Measurements from ENCODE around the gene PRAMEF1. TPM values are rescaled to one million over a fixed set of nuclear protein-coding genes. Genes with fewer than 3 reads are reported as not detected.
"Not testable (repeated sequence)": the region's sequence is repeated elsewhere in the genome, so short reads cannot be mapped to it uniquely, and the experiment has no call there.

Gene PRAMEF1
- polyA plus RNA-seq, 1 donor from 2014 or later: not detected

GRCh38 chr1:12810691-12811408 lies 19.7 kb downstream of the PRAMEF1 start:
- no peak overlapping the region for H3K27ac Mint-ChIP-seq
- H3K27me3 Mint-ChIP-seq: peaks cover 8% of the 10 kb centered on the region
- H3K9me3 Mint-ChIP-seq: peaks cover 2 to 7% (median 4%) of the 10 kb centered on the region in 3 donors
- H3K4me3 Mint-ChIP-seq: no peak overlapping the region
- no peaks in the 10 kb centered on the region for H3K36me3 Mint-ChIP-seq
- H3K4me1 Mint-ChIP-seq: peaks cover 0 to 4% (median 0%) of the 10 kb centered on the region in 3 donors

- Mint-ChIP-seq H3K4me1 (peaks cover 0 to 4% (median 0%) of the 10 kb centered on the region in 3 donors), H3K4me3 (no peak overlapping the region), H3K27ac (no peak overlapping the region), H3K9me3 (peaks cover under 1 to 7% (median 4%) of the 10 kb centered on the region in 3 donors), H3K27me3 (peaks cover 7% of the 10 kb centered on the region), H3K36me3 (no peaks in the 10 kb centered on the region)
These were observed 20.2 kb downstream of the PRAMEF1 start for GRCh38 chr1:12811409-12811784.

- H3K9me3 Mint-ChIP-seq, H3K4me1 Mint-ChIP-seq, H3K4me3 Mint-ChIP-seq, H3K27me3 Mint-ChIP-seq, H3K27ac Mint-ChIP-seq, H3K36me3 Mint-ChIP-seq: not testable (repeated sequence)
These were observed 27.9 kb downstream of the PRAMEF1 start for GRCh38 chr1:12819061-12819460.

- not testable (repeated sequence) for H3K27ac Mint-ChIP-seq, H3K27me3 Mint-ChIP-seq, H3K4me3 Mint-ChIP-seq, H3K4me1 Mint-ChIP-seq, H3K36me3 Mint-ChIP-seq, H3K9me3 Mint-ChIP-seq
These were observed 40.1 kb downstream of the PRAMEF1 start, which contains the start of gene PRAMEF11 for GRCh38 chr1:12831310-12831709. TSS of gene PRAMEF11 (minus strand) at chr1:12831410. CDS start at chr1:12828789, 2,621 bp downstream.

GRCh38 chr1:12833251-12833650 lies 42.1 kb downstream of the PRAMEF1 start:
- not testable (repeated sequence) for H3K4me1 Mint-ChIP-seq, H3K27ac Mint-ChIP-seq, H3K9me3 Mint-ChIP-seq, H3K27me3 Mint-ChIP-seq, H3K4me3 Mint-ChIP-seq, H3K36me3 Mint-ChIP-seq

Other genes starting within 250 kb of the PRAMEF1 start
- gene DHRS3, start 173.2 kb upstream of the PRAMEF1 start, polyA plus RNA-seq: 1.5 TPM
- not detected for gene AADACL4, start 147.3 kb upstream of the PRAMEF1 start, polyA plus RNA-seq
- not detected for gene AADACL3, start 75.3 kb upstream of the PRAMEF1 start, polyA plus RNA-seq
- gene CFAP107, start 45.2 kb upstream of the PRAMEF1 start, polyA plus RNA-seq: not detected
- not detected for gene PRAMEF12, start 17.7 kb upstream of the PRAMEF1 start, polyA plus RNA-seq
- gene PRAMEF11, start 40.0 kb downstream of the PRAMEF1 start, polyA plus RNA-seq: not detected
- gene HNRNPCL1, start 57.3 kb downstream of the PRAMEF1 start, polyA plus RNA-seq: not detected
- not detected for gene PRAMEF2, start 65.7 kb downstream of the PRAMEF1 start, polyA plus RNA-seq
- gene PRAMEF4, start 94.8 kb downstream of the PRAMEF1 start, polyA plus RNA-seq: not detected
- not detected for gene PRAMEF10, start 106.9 kb downstream of the PRAMEF1 start, polyA plus RNA-seq
- gene PRAMEF7, start 125.2 kb downstream of the PRAMEF1 start, polyA plus RNA-seq: not detected
- not detected for gene PRAMEF6, start 156.2 kb downstream of the PRAMEF1 start, polyA plus RNA-seq